AG09309 (cell line): ENCODE measurements around the gene EHHADH.

Experiments used
- DNase-seq: peaks from one replicate; pipeline ENCODE4 v3.0.0-alpha.2; 2010; ENCODE audit warnings: low read depth
- H3K4me3 ChIP-seq: 2 replicates; pipeline ENCODE4 v1.5.1; 2011; ENCODE audit warnings: mild to moderate bottlenecking, low read depth, low read length, moderate library complexity; ENCODE audit not compliant: control insufficient read depth
- CTCF ChIP-seq: IDR thresholded peaks from 2 replicates; pipeline ENCODE4 v1.5.1; 2011; ENCODE audit warnings: mild to moderate bottlenecking, low read depth, low read length, inconsistent platforms; ENCODE audit not compliant: insufficient read depth, control insufficient read depth; ENCODE audit errors: missing control alignments

EHHADH gene

GRCh38 chr3:185212086-185212485, 41.8 kb downstream of the EHHADH start:
- H3K4me3 ChIP-seq, result no peak overlapping the region
- no peak for DNase-seq
- no peak for TF ChIP-seq CTCF

GRCh38 chr3:185210621-185211142, 43.2 kb downstream of the EHHADH start:
- TF ChIP-seq CTCF, result no peak
- H3K4me3 ChIP-seq, result no peak overlapping the region
- DNase-seq, result no peak

- DNase-seq, result no peak
- TF ChIP-seq CTCF, result no peak
- no peak overlapping the region for H3K4me3 ChIP-seq
Observed at GRCh38 chr3:185208823-185209222, 45.0 kb downstream of the EHHADH start.

- no peak overlapping the region for H3K4me3 ChIP-seq
- peak; percentile 23 for DNase-seq
- no peak for TF ChIP-seq CTCF
Observed at GRCh38 chr3:185207931-185208746, 45.7 kb downstream of the EHHADH start.

- DNase-seq, result no peak
- no peak overlapping the region for H3K4me3 ChIP-seq
- TF ChIP-seq CTCF, result no peak
Observed at GRCh38 chr3:185207481-185207880, 46.4 kb downstream of the EHHADH start.

- H3K4me3 ChIP-seq, result no peak overlapping the region
- DNase-seq, result no peak
- no peak for TF ChIP-seq CTCF
Observed at GRCh38 chr3:185205865-185206264, 48.0 kb downstream of the EHHADH start.
